ENCODE measurements around the gene IL34.

IL34 gene

GRCh38 chr16:70688246-70688742, 41.9 kb downstream of the IL34 start:
- H3K4me3 ChIP-seq (ENCODE audit: low read depth, low read length), result no peak overlapping the region
- no peak for TF ChIP-seq CTCF (IDR thresholded peaks at IDR 0.05; ENCODE audit: borderline replicate concordance, insufficient read depth, low read depth, low read length)

- TF ChIP-seq CTCF (IDR thresholded peaks at IDR 0.05; ENCODE audit: borderline replicate concordance, insufficient read depth, low read depth, low read length), result no peak
- no peak overlapping the region for H3K4me3 ChIP-seq (ENCODE audit: low read depth, low read length)
These were observed 42.9 kb downstream of the IL34 start for GRCh38 chr16:70689035-70689969.

GRCh38 chr16:70689970-70690891, 43.9 kb downstream of the IL34 start:
- no peak for TF ChIP-seq CTCF (IDR thresholded peaks at IDR 0.05; ENCODE audit: borderline replicate concordance, insufficient read depth, low read depth, low read length)
- H3K4me3 ChIP-seq (ENCODE audit: low read depth, low read length), result no peak overlapping the region

GRCh38 chr16:70691223-70692129, 45.1 kb downstream of the IL34 start:
- TF ChIP-seq CTCF (IDR thresholded peaks at IDR 0.05; ENCODE audit: borderline replicate concordance, insufficient read depth, low read depth, low read length), result no peak
- no peak overlapping the region for H3K4me3 ChIP-seq (ENCODE audit: low read depth, low read length)

- no peak overlapping the region for H3K4me3 ChIP-seq (ENCODE audit: low read depth, low read length)
- TF ChIP-seq CTCF (IDR thresholded peaks at IDR 0.05; ENCODE audit: borderline replicate concordance, insufficient read depth, low read depth, low read length), result no peak
These were observed 45.9 kb downstream of the IL34 start for GRCh38 chr16:70692130-70692872.

All from GM12875 (cell line).